PC-3 (cell line): ENCODE results near the gene POLR1E. TPM values are rescaled to one million over a fixed set of nuclear protein-coding genes. Genes with fewer than 3 reads are reported as not detected.

Experiments
- ATAC-seq: fragments of 200-7000 bp; cut with Tn5 transposase; 2 replicates; pipeline ENCODE4 v1.9.1; 2020; ENCODE audit warnings: mild to moderate bottlenecking, moderate library complexity
- BruUV-seq: library from RNA; stranded (reverse); fragments of 400-500 nt; replicated peaks from 2 replicates; lab custom pipeline; 2021; lab: Mats Ljungman, UMichigan
- CTCF ChIA-PET: fragments of 300-600 bp; sonication (Branson Sonifier 250); formaldehyde crosslinking; loops from one replicate; lab custom pipeline; 2022; ENCODE audit warnings: antibody characterized with exemption; lab: Charles Lee
- POLR2A ChIA-PET: fragments of 300-600 bp; sonication (Branson Sonifier 250); formaldehyde crosslinking; loops from one replicate; lab custom pipeline; 2022; ENCODE audit warnings: antibody characterized with exemption; ENCODE audit not compliant: unreplicated experiment; lab: Charles Lee
- DNase-seq: peaks from one replicate; pipeline ENCODE4 v3.0.0-alpha.2; 2015
- H2AFZ ChIP-seq: fragments of 300-600 bp; sonication (generic); 2 replicates; pipeline ENCODE4 v1.6.0; 2016; ENCODE audit warnings: antibody characterized with exemption, low read length
- H3F3A ChIP-seq: fragments of 300-600 bp; sonication (generic); one replicate; pipeline ENCODE4 v1.6.0; 2017; ENCODE audit warnings: antibody characterized with exemption, low read length, control low read depth, mild to moderate bottlenecking; ENCODE audit not compliant: unreplicated experiment
- H3K27ac ChIP-seq: fragments of 300-600 bp; sonication (generic); 2 replicates; pipeline ENCODE4 v1.5.1; 2016; ENCODE audit warnings: mild to moderate bottlenecking, low read length
- H3K27me3 ChIP-seq: fragments of 300-600 bp; sonication (generic); 2 replicates; pipeline ENCODE4 v1.6.1; 2016; ENCODE audit warnings: low read length, mixed read lengths
- H3K36me3 ChIP-seq: fragments of 300-600 bp; sonication (generic); 2 replicates; pipeline ENCODE4 v1.6.1; 2016; ENCODE audit warnings: low read depth, mixed run types, low read length, mixed read lengths
- H3K4me1 ChIP-seq: fragments of 300-600 bp; sonication (generic); 2 replicates; pipeline ENCODE4 v1.5.1; 2016; ENCODE audit warnings: low read length; ENCODE audit not compliant: insufficient read depth
- H3K4me2 ChIP-seq: fragments of 300-600 bp; sonication (generic); 2 replicates; pipeline ENCODE4 v1.6.0; 2016; ENCODE audit warnings: low read length
- H3K4me3 ChIP-seq: fragments of 300-600 bp; sonication (generic); 2 replicates; pipeline ENCODE4 v1.5.1; 2016; ENCODE audit warnings: mild to moderate bottlenecking, low read length, mixed read lengths
- H3K79me2 ChIP-seq: fragments of 300-600 bp; sonication (generic); 2 replicates; pipeline ENCODE4 v1.6.1; 2017; ENCODE audit warnings: low read length, mixed read lengths
- H3K9ac ChIP-seq: fragments of 300-600 bp; sonication (generic); 2 replicates; pipeline ENCODE4 v1.6.0; 2016; ENCODE audit warnings: mild to moderate bottlenecking, low read length
- H3K9me2 ChIP-seq: fragments of 300-600 bp; sonication (generic); replicated peaks from 2 replicates; pipeline ENCODE4 v1.6.1; 2016; ENCODE audit warnings: mixed run types, low read length, mixed read lengths
- H3K9me3 ChIP-seq: fragments of 300-600 bp; sonication (generic); 2 replicates; pipeline ENCODE4 v1.6.1; 2016; ENCODE audit warnings: low read length, mixed read lengths
- H4K20me1 ChIP-seq: fragments of 300-600 bp; sonication (generic); 2 replicates; pipeline ENCODE4 v1.6.1; 2016; ENCODE audit warnings: low read length, mixed read lengths
- EZH2 ChIP-seq: fragments of 300-600 bp; sonication (generic); IDR thresholded peaks from one replicate; pipeline ENCODE4 v1.6.1; 2017; ENCODE audit warnings: antibody characterized with exemption, mild to moderate bottlenecking, low read length; ENCODE audit not compliant: unreplicated experiment
- EZH2phosphoT487 ChIP-seq: fragments of 300-600 bp; sonication (generic); IDR thresholded peaks from 2 replicates; pipeline ENCODE4 v1.6.1; 2018; ENCODE audit warnings: mild to moderate bottlenecking, antibody characterized with exemption, low read length, borderline replicate concordance
- intact Hi-C: fragments of 100-400 bp; cut with micrococcal nuclease; formaldehyde crosslinking; loops from 2 replicates; pipeline ENCODE4 v1.9.0; 2023
- total RNA-seq: library from RNA; depleted of rRNA; stranded (reverse); fragments of >200 nt; gene quantifications from 2 replicates; pipeline ENCODE4 v1.2.3, GENCODE V29; 2014
- TF ChIP-seq, protein P1 (sequence below): fragments of 300-600 bp; sonication (generic); conservative IDR thresholded peaks from 2 replicates; pipeline ENCODE4 v1.5.1; 2017; ENCODE audit warnings: antibody characterized with exemption, low read depth, mild to moderate bottlenecking, low read length

Gene POLR1E
- total RNA-seq, 1 experiment from 2014 or later = 37.2 TPM

DNA sequence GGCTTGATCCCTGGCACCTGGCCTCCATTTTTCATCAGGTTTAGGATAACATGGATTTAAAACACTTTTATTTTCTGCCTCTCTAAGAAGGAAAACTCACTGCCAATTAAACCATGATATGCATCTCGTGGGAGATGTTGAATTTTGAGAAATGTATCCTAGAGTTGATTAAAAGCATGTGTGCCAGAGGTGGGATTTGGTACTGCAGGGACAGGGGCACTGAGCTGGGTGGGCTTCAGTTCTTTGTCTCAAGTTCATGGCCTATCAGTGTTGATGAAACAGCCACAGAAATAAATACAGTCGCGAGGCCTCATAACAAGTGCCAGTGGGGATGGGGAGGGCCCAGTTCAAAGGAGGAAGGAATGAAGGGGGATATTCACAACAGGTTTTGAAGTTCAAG is 34.9 kb downstream of the POLR1E start:
- H3F3A ChIP-seq = no peaks in the 10 kb centered on the region
- H3K27ac ChIP-seq = no peak overlapping the region
- H3K9me3 ChIP-seq = no peaks in the 10 kb centered on the region
- H4K20me1 ChIP-seq = no peaks in the 10 kb centered on the region
- ATAC-seq (no peak), DNase-seq (no peak)
- H3K27me3 ChIP-seq = no peaks in the 10 kb centered on the region
- no TSS peak for BruUV-seq
- no peak for TF ChIP-seq EZH2
- TF ChIP-seq, protein P1, sequence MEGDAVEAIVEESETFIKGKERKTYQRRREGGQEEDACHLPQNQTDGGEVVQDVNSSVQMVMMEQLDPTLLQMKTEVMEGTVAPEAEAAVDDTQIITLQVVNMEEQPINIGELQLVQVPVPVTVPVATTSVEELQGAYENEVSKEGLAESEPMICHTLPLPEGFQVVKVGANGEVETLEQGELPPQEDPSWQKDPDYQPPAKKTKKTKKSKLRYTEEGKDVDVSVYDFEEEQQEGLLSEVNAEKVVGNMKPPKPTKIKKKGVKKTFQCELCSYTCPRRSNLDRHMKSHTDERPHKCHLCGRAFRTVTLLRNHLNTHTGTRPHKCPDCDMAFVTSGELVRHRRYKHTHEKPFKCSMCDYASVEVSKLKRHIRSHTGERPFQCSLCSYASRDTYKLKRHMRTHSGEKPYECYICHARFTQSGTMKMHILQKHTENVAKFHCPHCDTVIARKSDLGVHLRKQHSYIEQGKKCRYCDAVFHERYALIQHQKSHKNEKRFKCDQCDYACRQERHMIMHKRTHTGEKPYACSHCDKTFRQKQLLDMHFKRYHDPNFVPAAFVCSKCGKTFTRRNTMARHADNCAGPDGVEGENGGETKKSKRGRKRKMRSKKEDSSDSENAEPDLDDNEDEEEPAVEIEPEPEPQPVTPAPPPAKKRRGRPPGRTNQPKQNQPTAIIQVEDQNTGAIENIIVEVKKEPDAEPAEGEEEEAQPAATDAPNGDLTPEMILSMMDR = no peak
- no peak for TF ChIP-seq EZH2phosphoT487
- ChIA-PET CTCF (interaction anchor here (0.7 kb wide), 1 partner anchor 103 kb away, joined by 12 read pairs; no protein-coding TSS in a partner anchor), POLR2A (no interaction called here)
- no peaks in the 10 kb centered on the region for H3K4me1 ChIP-seq
- H2AFZ ChIP-seq = no peak overlapping the region
- H3K36me3 ChIP-seq = no peaks in the 10 kb centered on the region
- H3K9ac ChIP-seq = no peak overlapping the region
- intact Hi-C loops = no loop called here
- H3K79me2 ChIP-seq = no peaks in the 10 kb centered on the region
- no peaks in the 10 kb centered on the region for H3K9me2 ChIP-seq
- H3K4me2 ChIP-seq = no peak overlapping the region
- no peak overlapping the region for H3K4me3 ChIP-seq

DNA sequence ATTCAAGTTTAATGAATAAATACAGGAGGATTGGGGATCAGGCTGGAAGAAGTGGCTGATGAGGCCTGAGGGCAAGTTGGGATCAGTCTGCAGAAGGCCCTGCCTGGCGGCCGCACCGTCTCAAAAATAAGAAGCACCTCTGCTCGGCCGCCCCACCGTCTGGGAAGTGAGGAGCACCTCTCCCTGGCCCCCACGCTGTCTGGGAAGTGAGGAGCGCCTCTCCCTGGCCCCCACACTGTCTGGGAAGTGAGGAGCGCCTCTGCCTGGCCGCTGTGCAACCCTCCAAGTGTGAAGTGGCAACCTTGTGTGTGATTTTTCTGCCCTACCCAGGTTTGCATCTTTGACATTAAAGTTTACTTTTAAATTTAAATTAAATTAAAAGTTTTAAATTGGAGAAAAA is 35.4 kb downstream of the POLR1E start:
- no peak for ATAC-seq
- Histone ChIP-seq H3K9me3 (no peaks in the 10 kb centered on the region), H3K27ac (no peak overlapping the region), H3F3A (no peaks in the 10 kb centered on the region), H3K36me3 (no peaks in the 10 kb centered on the region), H3K9ac (no peak overlapping the region), H3K4me3 (no peak overlapping the region), H2AFZ (no peak overlapping the region), H3K9me2 (no peaks in the 10 kb centered on the region), H4K20me1 (no peaks in the 10 kb centered on the region), H3K4me2 (no peak overlapping the region), H3K4me1 (no peaks in the 10 kb centered on the region), H3K27me3 (no peaks in the 10 kb centered on the region), H3K79me2 (no peaks in the 10 kb centered on the region)
- ChIA-PET POLR2A (no interaction called here), CTCF (no interaction called here)
- no TSS peak for BruUV-seq
- no peak for TF ChIP-seq EZH2
- TF ChIP-seq EZH2phosphoT487 = no peak
- TF ChIP-seq, protein P1 = no peak
- intact Hi-C loops = no loop called here
- no peak for DNase-seq

DNA sequence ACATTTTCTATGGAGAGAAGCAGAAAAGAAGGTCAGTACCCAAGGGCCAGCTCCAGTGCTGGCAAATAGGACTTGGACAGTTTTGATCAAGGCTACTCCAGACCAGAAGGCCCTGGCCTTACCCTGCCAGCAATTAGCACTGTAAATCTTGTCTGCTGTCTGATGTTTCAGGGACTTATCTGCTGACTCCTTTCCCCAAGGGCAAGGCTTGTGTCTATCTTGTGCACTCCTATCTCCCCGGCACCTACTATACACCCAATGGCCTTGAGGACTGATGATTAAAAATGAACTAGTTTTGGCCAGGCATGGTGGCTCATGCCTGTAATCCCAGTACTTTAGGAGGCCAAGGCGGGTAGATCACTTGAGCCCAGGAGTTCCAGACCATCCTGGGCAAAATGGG is 37.2 kb downstream of the POLR1E start:
- ATAC-seq = no peak
- H3K27ac ChIP-seq = no peak overlapping the region
- H3K9me3 ChIP-seq = no peaks in the 10 kb centered on the region
- intact Hi-C loops = no loop called here
- no peaks in the 10 kb centered on the region for H3K36me3 ChIP-seq
- no peak for DNase-seq
- H3K4me2 ChIP-seq = no peak overlapping the region
- H3K4me1 ChIP-seq = no peaks in the 10 kb centered on the region
- POLR2A ChIA-PET = no interaction called here
- no peak for TF ChIP-seq EZH2phosphoT487
- no peak for TF ChIP-seq EZH2
- TF ChIP-seq, protein P1 = no peak
- no peak overlapping the region for H3K4me3 ChIP-seq
- CTCF ChIA-PET = no interaction called here
- no peaks in the 10 kb centered on the region for H3K9me2 ChIP-seq
- BruUV-seq = no TSS peak
- no peaks in the 10 kb centered on the region for H4K20me1 ChIP-seq
- H3K79me2 ChIP-seq = no peaks in the 10 kb centered on the region
- no peaks in the 10 kb centered on the region for H3K27me3 ChIP-seq
- H3F3A ChIP-seq = no peaks in the 10 kb centered on the region
- no peak overlapping the region for H2AFZ ChIP-seq
- no peak overlapping the region for H3K9ac ChIP-seq
